ENCODE results near the gene PRPF6. TPM values are rescaled to one million over a fixed set of nuclear protein-coding genes. Genes with fewer than 3 reads are reported as not detected.

PRPF6 gene
- total and polyA plus RNA-seq, 2 of the 13 experiments (the other 11 are each of a cell fraction or from before 2014, with no cell fraction given), result 63.7 to 101 TPM

GRCh38 chr20:64036346-64037198, 55.6 kb downstream of the PRPF6 start (continued):
- 0 out of 2 replicates have a peak, but pooled peaks have one; percentile 36 for TF ChIP-seq ZNF224 (CRISPR knock-in tag; IDR thresholded peaks at IDR 0.05)
- no peak for TF ChIP-seq HNRNPK (IDR thresholded peaks at IDR 0.05; ENCODE audit: low read depth, low read length, poor library complexity, severe bottlenecking)
- TF ChIP-seq MEIS1 (CRISPR knock-in tag; IDR thresholded peaks at IDR 0.05; ENCODE audit: borderline replicate concordance), result no peak; the same call in 1 of the 2 replicates
- no peak for TF ChIP-seq ZNF460 (CRISPR knock-in tag; IDR thresholded peaks at IDR 0.05; ENCODE audit: borderline replicate concordance)
- peak; percentile 40 for TF ChIP-seq YY1 (IDR thresholded peaks at IDR 0.05; ENCODE audit: insufficient read depth, insufficient replicate concordance, low read depth, low read length)
- TF ChIP-seq ZXDC (CRISPR knock-in tag; IDR thresholded peaks at IDR 0.05), result no peak
- TF ChIP-seq ZNF790 (CRISPR knock-in tag; IDR thresholded peaks at IDR 0.05; ENCODE audit: borderline replicate concordance), result no peak; the same call in 1 of the 2 replicates
- TF ChIP-seq ELF4 (CRISPR knock-in tag; IDR thresholded peaks at IDR 0.05; ENCODE audit: borderline replicate concordance), result 0 out of 2 replicates have a peak, but pooled peaks have one; percentile 63
- TF ChIP-seq FOXP1 (IDR thresholded peaks at IDR 0.05), result no peak
- no peak; the same call in 1 of the 2 replicates for TF ChIP-seq FOXP1 (CRISPR knock-in tag; IDR thresholded peaks at IDR 0.05)
- TF ChIP-seq POGK (CRISPR knock-in tag; conservative IDR thresholded peaks at IDR 0.05), result no peak
- no peak for TF ChIP-seq GTF2F1 (IDR thresholded peaks at IDR 0.05; ENCODE audit: low read length)
- TF ChIP-seq ZSCAN20 (CRISPR knock-in tag; IDR thresholded peaks at IDR 0.05; ENCODE audit: borderline replicate concordance), result no peak
- TF ChIP-seq ZNF12 (CRISPR knock-in tag; IDR thresholded peaks at IDR 0.05), result peak; percentile 84
- 0 out of 2 replicates have a peak, but pooled peaks have one; percentile 58 for TF ChIP-seq SNAPC5 (CRISPR knock-in tag; IDR thresholded peaks at IDR 0.05; ENCODE audit: borderline replicate concordance)
- TF ChIP-seq ATF7 (IDR thresholded peaks at IDR 0.05), result no peak
- no peak; the same call in 1 of the 2 replicates for TF ChIP-seq ATF7 (CRISPR knock-in tag; IDR thresholded peaks at IDR 0.05)
- TF ChIP-seq SAFB2 (CRISPR knock-in tag; IDR thresholded peaks at IDR 0.05; ENCODE audit: borderline replicate concordance, low read depth), result peak; percentile 83; the same call in 1 of the 2 replicates
- peak; percentile 68 for TF ChIP-seq SIX1 (CRISPR knock-in tag; IDR thresholded peaks at IDR 0.05; ENCODE audit: borderline replicate concordance)
- TF ChIP-seq ZFP36L1 (CRISPR knock-in tag; IDR thresholded peaks at IDR 0.05), result 0 out of 2 replicates have a peak, but pooled peaks have one; percentile 58
- no peak for TF ChIP-seq FOXA1 (IDR thresholded peaks at IDR 0.05)
- TF ChIP-seq FOXA1 (CRISPR knock-in tag; IDR thresholded peaks at IDR 0.05), result peak; percentile 13; the same call in 1 of the 2 replicates
- TF ChIP-seq ZNF879 (CRISPR knock-in tag; IDR thresholded peaks at IDR 0.05), result no peak
- no peak; the same call in 1 of the 2 replicates for TF ChIP-seq MYC (CRISPR knock-in tag; IDR thresholded peaks at IDR 0.05; ENCODE audit: borderline replicate concordance)
- peak; percentile 84 for TF ChIP-seq ZC3H4 (CRISPR knock-in tag; IDR thresholded peaks at IDR 0.05; ENCODE audit: borderline replicate concordance)

Measured in HepG2 (cell line).